ENCODE measurements around the gene GZF1. TPM values are rescaled to one million over a fixed set of nuclear protein-coding genes. Genes with fewer than 3 reads are reported as not detected.

Gene GZF1
- total and polyA plus RNA-seq, 2 donors (not counting 1 experiment from before 2014, with no cell fraction given): 12.5 to 49.0 TPM

- Histone ChIP-seq H3K4me3 (ENCODE audit: control extremely low read depth in 1 of 5, extremely low read depth in 1 of 5, insufficient read depth in 1 of 5, low read depth in 2 of 5, low read length in 4 of 5) (no peak overlapping the region), H3K79me2 (ENCODE audit: control insufficient read depth, insufficient read depth, low read length) (peaks cover 83% of the 10 kb centered on the region), H3K36me3 (replicated peaks in 1 of 2; ENCODE audit: control extremely low read depth in 1 of 2, control insufficient read depth in 1 of 2, extremely low read depth in 1 of 2, insufficient read depth in 2 of 2, low read length in 1 of 2) (no peaks in the 10 kb centered on the region), H2AFZ (ENCODE audit: insufficient read depth, low read depth, low read length, poor library complexity, severe bottlenecking) (no peak overlapping the region), H3K4me2 (replicated peaks; ENCODE audit: low read depth, low read length, poor library complexity, severe bottlenecking) (no peak overlapping the region), H3K9ac (ENCODE audit: low read length) (no peak overlapping the region), H4K20me1 (ENCODE audit: control insufficient read depth, insufficient read depth, low read length, poor library complexity, severe bottlenecking) (peaks cover 7% of the 10 kb centered on the region), H3K27me3 (replicated peaks in 1 of 4; ENCODE audit: control extremely low read depth in 1 of 4, control insufficient read depth in 3 of 4, insufficient read depth in 4 of 4, low read length in 3 of 4) (no peaks in the 10 kb centered on the region), H3K9me3 (ENCODE audit: control extremely low read depth in 1 of 3, control insufficient read depth in 2 of 3, insufficient read depth in 1 of 3, low read length in 2 of 3) (no peaks in the 10 kb centered on the region), H3K27ac (ENCODE audit: low read length in 2 of 2) (no peak overlapping the region), H3K4me1 (ENCODE audit: control insufficient read depth in 2 of 2, insufficient read depth in 2 of 2, low read length in 2 of 2) (peaks cover 2 to 3% of the 10 kb centered on the region in 2 donors)
- H3K4me3 Mint-ChIP-seq: no peak overlapping the region
- CTCF ChIA-PET: interaction anchor here (1.2 kb wide), 1 partner anchor 65 kb away, joined by 3 read pairs; no protein-coding TSS in a partner anchor
- H3K9me3 Mint-ChIP-seq (ENCODE audit: insufficient read depth): no peaks in the 10 kb centered on the region
- TF ChIP-seq CTCF (IDR thresholded peaks at IDR 0.05): no peak
- intact Hi-C loops (cut with micrococcal nuclease): no loop called here
- ATAC-seq (ENCODE audit: low read depth) (no peak), DNase-seq (no peak)
- peaks cover 12% of the 10 kb centered on the region for H3K4me1 Mint-ChIP-seq
- no peaks in the 10 kb centered on the region for H3K27me3 Mint-ChIP-seq
- WGBS (ENCODE audit: insufficient coverage): no CpG with 5 or more reads among the region's 1 CpG
- no peak overlapping the region for H3K27ac Mint-ChIP-seq
- POLR2A ChIA-PET: no interaction called here
Observed at GRCh38 chr20:23414526-23415188, 52.7 kb downstream of the GZF1 start.

- H4K20me1 ChIP-seq (ENCODE audit: control insufficient read depth, insufficient read depth, low read length, poor library complexity, severe bottlenecking): peaks cover 1% of the 10 kb centered on the region
- Mint-ChIP-seq H3K27me3 (no peaks in the 10 kb centered on the region), H3K27ac (no peak overlapping the region), H3K4me3 (no peak overlapping the region), H3K4me1 (peaks cover 18% of the 10 kb centered on the region), H3K9me3 (ENCODE audit: insufficient read depth) (no peaks in the 10 kb centered on the region)
- peaks cover 81% of the 10 kb centered on the region for H3K79me2 ChIP-seq (ENCODE audit: control insufficient read depth, insufficient read depth, low read length)
- WGBS (ENCODE audit: insufficient coverage): no CpG with 5 or more reads among the region's 5 CpGs
- ChIA-PET CTCF (interaction anchor here (1.2 kb wide), 1 partner anchor 66 kb away, joined by 3 read pairs; no protein-coding TSS in a partner anchor), POLR2A (no interaction called here)
- H3K27me3 ChIP-seq (replicated peaks in 1 of 4; ENCODE audit: control extremely low read depth in 1 of 4, control insufficient read depth in 3 of 4, insufficient read depth in 4 of 4, low read length in 3 of 4): no peaks in the 10 kb centered on the region
- H2AFZ ChIP-seq (ENCODE audit: insufficient read depth, low read depth, low read length, poor library complexity, severe bottlenecking): no peak overlapping the region
- DNase-seq: no peak
- TF ChIP-seq CTCF (IDR thresholded peaks at IDR 0.05) (no peak), EZH2 (IDR thresholded peaks at IDR 0.05; ENCODE audit: borderline replicate concordance, insufficient read depth, low read depth, low read length, poor library complexity, severe bottlenecking) (no peak)
- no peaks in the 10 kb centered on the region for H3K36me3 ChIP-seq (replicated peaks in 1 of 2; ENCODE audit: control extremely low read depth in 1 of 2, control insufficient read depth in 1 of 2, extremely low read depth in 1 of 2, insufficient read depth in 2 of 2, low read length in 1 of 2)
- no peak overlapping the region for H3K9ac ChIP-seq (ENCODE audit: low read length)
- H3K4me2 ChIP-seq (replicated peaks; ENCODE audit: low read depth, low read length, poor library complexity, severe bottlenecking): no peak overlapping the region
- no peak for ATAC-seq (ENCODE audit: low read depth)
- H3K4me1 ChIP-seq (ENCODE audit: control insufficient read depth in 2 of 2, insufficient read depth in 2 of 2, low read length in 2 of 2): peaks cover 8 to 9% of the 10 kb centered on the region in 2 donors
- H3K4me3 ChIP-seq (ENCODE audit: control extremely low read depth in 1 of 5, extremely low read depth in 1 of 5, insufficient read depth in 1 of 5, low read depth in 2 of 5, low read length in 4 of 5): no peak overlapping the region
- H3K9me3 ChIP-seq (ENCODE audit: control extremely low read depth in 1 of 3, control insufficient read depth in 2 of 3, insufficient read depth in 1 of 3, low read length in 2 of 3): no peaks in the 10 kb centered on the region
- intact Hi-C loops (cut with micrococcal nuclease): no loop called here
- H3K27ac ChIP-seq (ENCODE audit: low read length in 2 of 2): no peak overlapping the region
Observed at GRCh38 chr20:23415555-23415954, 53.6 kb downstream of the GZF1 start.
